GM12878 (cell line): ENCODE results near the gene CPEB1. TPM values are rescaled to one million over a fixed set of nuclear protein-coding genes. Genes with fewer than 3 reads are reported as not detected.

Experiments used
- ATAC-seq: fragments of 200-7000 bp; cut with Tn5 transposase; 3 replicates; pipeline ENCODE4 v1.9.1; 2020; ENCODE audit warnings: mild to moderate bottlenecking, moderate library complexity
- BruUV-seq: library from RNA; stranded (reverse); fragments of 400-500 nt; replicated peaks from 2 replicates; lab custom pipeline; 2021; lab: Mats Ljungman, UMichigan
- CTCF ChIA-PET: fragments of 300-600 bp; sonication (Branson Sonifier 250); formaldehyde crosslinking; extraction: SDS; loops from one replicate; lab custom pipeline; 2021; ENCODE audit warnings: inconsistent platforms; lab: Yijun Ruan, JAX
- POLR2A ChIA-PET: fragments of 350-600 bp; formaldehyde crosslinking; extraction: SDS; loops from one replicate; lab custom pipeline; 2021; ENCODE audit warnings: inconsistent platforms; lab: Charles Lee
- RAD21 ChIA-PET: fragments of 300-600 bp; sonication (Branson Sonifier 250); formaldehyde crosslinking; loops from one replicate; lab custom pipeline; 2023; ENCODE audit warnings: antibody characterized with exemption; ENCODE audit not compliant: unreplicated experiment; lab: Charles Lee
- SMC1A ChIA-PET: fragments of 300-600 bp; sonication (Branson Sonifier 250); formaldehyde crosslinking; loops from one replicate; lab custom pipeline; 2023; ENCODE audit not compliant: unreplicated experiment, uncharacterized antibody; lab: Charles Lee
- DNase-seq: peaks from one replicate; pipeline ENCODE4 v3.0.0-alpha.2; 2011; ENCODE audit warnings: low read depth, low spot score
- FAIRE-seq: peaks from 3 replicates; lab custom pipeline; 2011; peaks lifted over from hg19 to GRCh38; lab: Jason Lieb, UNC
- H2AFZ ChIP-seq: 2 replicates; pipeline ENCODE4 v1.6.0; 2011; ENCODE audit warnings: low read depth, low read length, control low read depth; ENCODE audit not compliant: control insufficient read depth
- H3K27ac ChIP-seq: 2 replicates; pipeline ENCODE4 v1.5.1; 2011; ENCODE audit warnings: control low read depth; ENCODE audit not compliant: control insufficient read depth, insufficient read depth
- H3K27me3 ChIP-seq, 2 experiments: replicated peaks in 1 of 2; 2 replicates each; pipeline versions ENCODE4 v1.6.0 to v1.6.1; 2011; ENCODE audit warnings: low read length in 1 of 2; ENCODE audit not compliant: control insufficient read depth in 2 of 2, insufficient read depth in 2 of 2
- H3K36me3 ChIP-seq, 2 experiments: 2 replicates each; pipeline ENCODE4 v1.5.1; 2011; ENCODE audit warnings: low read length in 1 of 2; ENCODE audit not compliant: control insufficient read depth in 2 of 2, insufficient read depth in 2 of 2
- H3K4me1 ChIP-seq: 2 replicates; pipeline ENCODE4 v1.6.1; 2011; ENCODE audit warnings: mild to moderate bottlenecking, low read length, moderate library complexity, mixed read lengths; ENCODE audit not compliant: control insufficient read depth, insufficient read depth
- H3K4me2 ChIP-seq: 2 replicates; pipeline ENCODE4 v1.6.0; 2011; ENCODE audit warnings: control low read depth; ENCODE audit not compliant: control insufficient read depth, insufficient read depth
- H3K4me3 ChIP-seq: fragments of 200-600 bp; sonication (generic); 2 replicates; pipeline ENCODE4 v1.5.1; 2016
- H3K79me2 ChIP-seq: 2 replicates; pipeline ENCODE4 v1.6.0; 2011; ENCODE audit warnings: low read length; ENCODE audit not compliant: control insufficient read depth, insufficient read depth
- H3K9ac ChIP-seq: 2 replicates; pipeline ENCODE4 v1.8.0; 2011; ENCODE audit warnings: low read length, control low read depth, mixed read lengths; ENCODE audit not compliant: control insufficient read depth, insufficient read depth
- H3K9me3 ChIP-seq: replicated peaks from 3 replicates; pipeline ENCODE4 v1.5.1; 2011; ENCODE audit warnings: mild to moderate bottlenecking, low read length; ENCODE audit not compliant: control insufficient read depth, insufficient read depth
- H4K20me1 ChIP-seq: 2 replicates; pipeline ENCODE4 v1.6.0; 2011; ENCODE audit not compliant: control insufficient read depth, insufficient read depth
- ATF2 ChIP-seq: IDR thresholded peaks from 2 replicates; pipeline ENCODE4 v1.6.1; 2012; ENCODE audit warnings: low read length, inconsistent platforms
- BCL11A ChIP-seq: IDR thresholded peaks from 2 replicates; pipeline ENCODE4 v1.6.1; 2011; ENCODE audit warnings: low read depth, low read length
- MTA2 ChIP-seq: fragments of 450-650 bp; IDR thresholded peaks from 2 replicates; pipeline ENCODE4 v1.6.1; 2016; ENCODE audit warnings: low read depth, mild to moderate bottlenecking, moderate library complexity
- NFIC ChIP-seq: IDR thresholded peaks from 2 replicates; pipeline ENCODE4 v1.6.1; 2012; ENCODE audit warnings: low read depth, mild to moderate bottlenecking, inconsistent platforms, low read length, moderate library complexity
- SUPT20H ChIP-seq: IDR thresholded peaks from 2 replicates; pipeline ENCODE4 v1.6.1; 2011; ENCODE audit warnings: low read depth, mild to moderate bottlenecking, low read length, moderate library complexity, borderline replicate concordance; ENCODE audit not compliant: control insufficient read depth
- TARDBP ChIP-seq: IDR thresholded peaks from 2 replicates; pipeline ENCODE4 v1.6.1; 2016; ENCODE audit warnings: borderline replicate concordance
- WGBS: methylation state at CpG from one replicate; pipeline ENCODE4 v1.1.6; 2016; ENCODE audit warnings: low lambda C conversion rate; ENCODE audit not compliant: insufficient replicate concordance, insufficient coverage; ENCODE audit errors: missing lambda C conversion rate; 5-methylcytosine and 5-hydroxymethylcytosine counted together
- in situ Hi-C: fragments of 300-500 bp; cut with MboI; formaldehyde crosslinking; loops from 9 replicates; pipeline ENCODE4 v1.14.3; 2018; ENCODE audit warnings: mixed read lengths
- intact Hi-C: fragments of 100-400 bp; cut with micrococcal nuclease; formaldehyde crosslinking; loops from one replicate; pipeline ENCODE4 v1.14.2; 2022; ENCODE audit not compliant: unreplicated experiment
- polyA plus RNA-seq, 11 experiments: library from polyadenylated mRNA; depleted of rRNA in 4 of 11; unstranded in 6 of 11; stranded (reverse) in 5 of 11; fragments of >200 nt; fragmentation: Nextera tagmentation in 4 of 11; fragmentation: Illumina TruSeq in 1 of 11; extraction: Ambion mirVana in 4 of 11; extraction: Trizol in 1 of 11; gene quantifications; 1 replicate in 1 of 11; 2 replicates in 10 of 11; pipeline versions ENCODE4 v1.2.1 to v1.2.3, GENCODE V29; 2011 to 2016; ENCODE audit warnings: inconsistent platforms in 2 of 11, missing spikeins in 2 of 11, low read depth in 1 of 11
- total RNA-seq, 4 experiments: library from RNA; depleted of rRNA in 3 of 4; stranded (reverse); fragments of >200 nt in 3 of 4; fragmentation: Illumina TruSeq in 1 of 4; extraction: Trizol in 1 of 4; gene quantifications; 2 replicates each; pipeline versions ENCODE4 v1.2.1 to v1.2.3, GENCODE V29; 2013 to 2021

Gene CPEB1
- total and polyA plus RNA-seq, 10 of the 15 experiments (the other 5 are each of a cell fraction or from before 2014, with no cell fraction given), result 0.05 to 1.1 (median 0.46) TPM

- RAD21 ChIA-PET, result no interaction called here
- Histone ChIP-seq H3K27ac (no peak overlapping the region), H2AFZ (no peak overlapping the region), H3K36me3 (no peaks in the 10 kb centered on the region), H4K20me1 (no peaks in the 10 kb centered on the region), H3K27me3 (peaks cover 5 to 12% of the 10 kb centered on the region in 2 experiments; a peak in 3 of 4 replicates), H3K4me3 (no peak overlapping the region), H3K9ac (no peak overlapping the region)
- POLR2A ChIA-PET, result interaction anchor here (0.7 kb wide), 1 partner anchor 153 kb away, joined by 3 read pairs; no protein-coding TSS in a partner anchor
- SMC1A ChIA-PET, result interaction anchor here (0.8 kb wide), 1 partner anchor 537 kb away, joined by 3 read pairs; no protein-coding TSS in a partner anchor
- no peak for FAIRE-seq
- no peak for TF ChIP-seq MTA2
- no peak for TF ChIP-seq TARDBP
- TF ChIP-seq SUPT20H, result no peak
- TF ChIP-seq NFIC, result no peak
- no peak for TF ChIP-seq BCL11A
- no peak for TF ChIP-seq ATF2
- TF ChIP-seq, all 136 proteins: peak for 0
- in situ Hi-C loops, result no loop called here
- intact Hi-C loops, result no loop called here
- no peak for ATAC-seq
- H3K4me2 ChIP-seq, result no peak overlapping the region
- 4% methylated on average over 16 of the region's 17 CpGs for WGBS
- CTCF ChIA-PET, result no interaction called here
- no peak for DNase-seq
- H3K4me1 ChIP-seq, result no peaks in the 10 kb centered on the region
- no peaks in the 10 kb centered on the region for H3K79me2 ChIP-seq
- H3K9me3 ChIP-seq, result no peaks in the 10 kb centered on the region
- BruUV-seq, result no TSS peak
Observed at GRCh38 chr15:82571722-82572222, 75.4 kb downstream of the CPEB1 start.
